Measurements from ENCODE around the gene CORT.

- no peak for TF ChIP-seq EZH2 (IDR thresholded peaks at IDR 0.05; ENCODE audit: low read depth)
- no peak for TF ChIP-seq CTCF (conservative IDR thresholded peaks at IDR 0.05)
These were observed 34.5 kb upstream of the CORT start for GRCh38 chr1:10415211-10415930.

Measured in PC-9 (cell line).